Measurements from ENCODE around the gene ZAP70.

Gene ZAP70

GRCh38 chr2:97736185-97736584 lies 22.8 kb downstream of the ZAP70 start:
- no peak for DNase-seq (ENCODE audit: low read depth)
- H3K4me3 ChIP-seq (ENCODE audit: low read depth, low read length), result no peak overlapping the region
- TF ChIP-seq CTCF (conservative IDR thresholded peaks at IDR 0.05; ENCODE audit: low read depth, low read length), result no peak

DNA sequence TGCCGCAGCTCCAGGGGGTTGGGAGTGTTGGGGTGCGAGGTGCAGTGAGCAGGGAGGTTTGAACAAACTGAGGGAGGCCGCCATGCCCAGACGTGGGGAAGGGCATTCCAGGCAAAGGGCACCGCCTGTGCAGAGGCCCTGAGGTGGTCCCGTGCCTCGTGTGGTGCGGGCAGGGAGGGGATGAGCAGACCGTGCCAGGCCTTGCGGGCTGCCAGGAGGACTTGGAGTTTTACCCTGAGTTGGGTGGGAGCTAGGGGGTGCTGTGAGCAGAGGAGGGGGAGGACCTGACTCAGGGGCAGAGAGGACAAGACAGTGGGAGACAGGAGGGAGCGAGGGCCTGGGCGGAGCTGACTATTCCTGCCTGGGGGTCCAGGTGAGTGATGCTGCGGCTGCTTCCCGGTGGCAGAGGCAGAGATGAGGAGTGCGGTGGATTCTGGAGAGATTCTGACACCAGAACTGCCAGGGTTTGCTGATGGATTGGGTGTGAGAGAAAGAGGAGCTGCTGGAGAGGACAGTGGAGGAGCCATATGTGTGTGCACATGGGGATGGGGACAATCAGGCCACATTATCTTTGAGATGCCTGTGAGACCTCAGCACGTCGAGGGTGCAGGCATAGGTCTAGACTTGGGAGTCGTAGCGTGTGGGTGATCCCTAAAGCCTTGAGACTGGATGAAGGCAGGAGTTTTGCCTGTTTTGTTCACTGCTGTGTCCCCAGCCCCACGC lies 23.4 kb downstream of the ZAP70 start:
- H3K4me3 ChIP-seq (ENCODE audit: low read depth, low read length), result no peak overlapping the region
- no peak for DNase-seq (ENCODE audit: low read depth)
- TF ChIP-seq CTCF (conservative IDR thresholded peaks at IDR 0.05; ENCODE audit: low read depth, low read length), result no peak

- no peak for DNase-seq (ENCODE audit: low read depth)
- H3K4me3 ChIP-seq (ENCODE audit: low read depth, low read length), result no peak overlapping the region
- TF ChIP-seq CTCF (conservative IDR thresholded peaks at IDR 0.05; ENCODE audit: low read depth, low read length), result no peak
Measured at GRCh38 chr2:97737421-97738178, 24.2 kb downstream of the ZAP70 start.

- no peak overlapping the region for H3K4me3 ChIP-seq (ENCODE audit: low read depth, low read length)
- DNase-seq (ENCODE audit: low read depth), result no peak
- TF ChIP-seq CTCF (conservative IDR thresholded peaks at IDR 0.05; ENCODE audit: low read depth, low read length), result no peak
Measured at GRCh38 chr2:97738179-97739019, 25.0 kb downstream of the ZAP70 start.

GRCh38 chr2:97739020-97739892 lies 25.9 kb downstream of the ZAP70 start:
- H3K4me3 ChIP-seq (ENCODE audit: low read depth, low read length), result no peak overlapping the region
- DNase-seq (ENCODE audit: low read depth), result no peak
- no peak for TF ChIP-seq CTCF (conservative IDR thresholded peaks at IDR 0.05; ENCODE audit: low read depth, low read length)

DNA sequence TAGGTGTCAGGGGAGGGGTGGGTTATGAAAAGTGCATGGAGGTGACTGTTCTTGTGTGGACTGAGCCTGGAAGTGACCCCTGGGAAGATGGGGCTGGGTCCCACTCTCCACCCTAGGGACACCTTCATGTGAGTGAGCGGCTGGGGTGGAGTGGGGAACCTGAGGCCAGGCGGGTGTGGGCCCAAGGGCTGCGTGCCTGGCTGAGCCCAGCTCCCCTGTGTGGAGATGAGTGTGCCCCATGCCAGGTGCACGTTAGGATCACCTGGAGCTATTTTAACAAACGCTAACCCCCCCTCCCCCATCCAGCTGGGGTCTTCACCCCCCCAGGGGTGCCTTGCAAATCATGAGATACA lies 26.5 kb downstream of the ZAP70 start:
- TF ChIP-seq CTCF (conservative IDR thresholded peaks at IDR 0.05; ENCODE audit: low read depth, low read length), result no peak
- H3K4me3 ChIP-seq (ENCODE audit: low read depth, low read length), result no peak overlapping the region
- no peak for DNase-seq (ENCODE audit: low read depth)

Data from choroid plexus epithelial cell (primary cell).